ENCODE data around the gene CACNA1E.

CACNA1E gene

GRCh38 chr1:181777812-181778211 is 294.5 kb downstream of the CACNA1E start:
- no peak for DNase-seq

- DNase-seq = no peak
Observed at GRCh38 chr1:181778640-181779260, 295.4 kb downstream of the CACNA1E start.

GRCh38 chr1:181779343-181779742 is 296.0 kb downstream of the CACNA1E start:
- DNase-seq = no peak

GRCh38 chr1:181783208-181783607 is 299.9 kb downstream of the CACNA1E start:
- no peak for DNase-seq

GRCh38 chr1:181784039-181784683 is 300.8 kb downstream of the CACNA1E start:
- no peak for DNase-seq

GRCh38 chr1:181789395-181789794 is 306.1 kb downstream of the CACNA1E start:
- DNase-seq = no peak

- DNase-seq = no peak
Observed at GRCh38 chr1:181791721-181792120, 308.4 kb downstream of the CACNA1E start.

GRCh38 chr1:181793831-181794230 is 310.5 kb downstream of the CACNA1E start:
- no peak for DNase-seq

- DNase-seq = no peak
Observed at GRCh38 chr1:181794332-181794731, 311.0 kb downstream of the CACNA1E start.

GRCh38 chr1:181798191-181798926 is 315.0 kb downstream of the CACNA1E start:
- no peak for DNase-seq

- DNase-seq = no peak
Observed at GRCh38 chr1:181801617-181802016, 318.3 kb downstream of the CACNA1E start.

- DNase-seq = no peak
Observed at GRCh38 chr1:181802466-181802865, 319.1 kb downstream of the CACNA1E start.

- DNase-seq = no peak
Observed at GRCh38 chr1:181803421-181803820, 320.1 kb downstream of the CACNA1E start.

- no peak for DNase-seq
Observed at GRCh38 chr1:181804989-181805388, 321.7 kb downstream of the CACNA1E start.

- no peak for DNase-seq
Observed at GRCh38 chr1:181806746-181807145, 323.4 kb downstream of the CACNA1E start.

GRCh38 chr1:181807251-181807650 is 323.9 kb downstream of the CACNA1E start:
- no peak for DNase-seq

GRCh38 chr1:181809991-181810545 is 326.8 kb downstream of the CACNA1E start:
- no peak for DNase-seq

GRCh38 chr1:181812208-181812607 is 328.9 kb downstream of the CACNA1E start:
- no peak for DNase-seq

GRCh38 chr1:181813266-181813665 is 329.9 kb downstream of the CACNA1E start:
- DNase-seq = no peak

- DNase-seq = no peak
Observed at GRCh38 chr1:181816608-181817007, 333.3 kb downstream of the CACNA1E start.

- DNase-seq = no peak
Observed at GRCh38 chr1:181817091-181817490, 333.8 kb downstream of the CACNA1E start.

GRCh38 chr1:181818459-181818858 is 335.1 kb downstream of the CACNA1E start:
- no peak for DNase-seq

- no peak for DNase-seq
Observed at GRCh38 chr1:181818943-181819342, 335.6 kb downstream of the CACNA1E start.

- DNase-seq = no peak
Observed at GRCh38 chr1:181821701-181822100, 338.4 kb downstream of the CACNA1E start.
